HepG2 (cell line): ENCODE measurements around the gene CD34.

Experiments
- CBX2 ChIP-seq, 2 experiments: fragments of 200-600 bp in 1 of 2; sonication (generic); formaldehyde crosslinking in 1 of 2; IDR thresholded peaks; 2 replicates each; pipeline versions ENCODE4 v1.7.0 to v1.8.1; 2018 to 2022; ENCODE audit warnings: low read depth in 2 of 2, low read length in 1 of 2, mild to moderate bottlenecking in 1 of 2, missing genetic modification reagents in 1 of 2
- CTCF ChIP-seq: sonication (generic); formaldehyde crosslinking; IDR thresholded peaks from 2 replicates; pipeline ENCODE4 v1.5.0; 2020; ENCODE audit warnings: mild to moderate bottlenecking, missing genetic modification reagents, moderate library complexity
- ELF4 ChIP-seq: sonication (generic); formaldehyde crosslinking; IDR thresholded peaks from 2 replicates; pipeline ENCODE4 v1.5.0; 2020; ENCODE audit warnings: missing genetic modification reagents, mild to moderate bottlenecking, moderate library complexity, borderline replicate concordance
- FOSL1 ChIP-seq: sonication (generic); formaldehyde crosslinking; IDR thresholded peaks from 2 replicates; pipeline ENCODE4 v1.9.0; 2021; ENCODE audit warnings: missing genetic modification reagents, borderline replicate concordance
- FOXA1 ChIP-seq, 2 experiments: fragments of 450-650 bp in 1 of 2; sonication (generic) in 1 of 2; formaldehyde crosslinking in 1 of 2; IDR thresholded peaks; 2 replicates each; pipeline versions ENCODE4 v1.4.0 to v1.6.1; 2016 to 2020; ENCODE audit warnings: missing genetic modification reagents in 1 of 2
- JDP2 ChIP-seq: sonication (generic); formaldehyde crosslinking; IDR thresholded peaks from 2 replicates; pipeline ENCODE4 v1.8.1; 2022; ENCODE audit warnings: missing genetic modification reagents, borderline replicate concordance
- KDM5B ChIP-seq: sonication (generic); formaldehyde crosslinking; IDR thresholded peaks from 2 replicates; pipeline ENCODE4 v1.4.0; 2020; ENCODE audit warnings: missing genetic modification reagents, mild to moderate bottlenecking, borderline replicate concordance
- NFATC3 ChIP-seq: sonication (generic); formaldehyde crosslinking; IDR thresholded peaks from 2 replicates; pipeline ENCODE4 v1.5.1; 2020; ENCODE audit warnings: mild to moderate bottlenecking, missing genetic modification reagents
- PRPF4 ChIP-seq: fragments of 200-400 bp; formaldehyde crosslinking; IDR thresholded peaks from 2 replicates; pipeline ENCODE4 v1.6.1; 2016; ENCODE audit warnings: low read length, low read depth; ENCODE audit not compliant: poor library complexity, severe bottlenecking
- RFX5 ChIP-seq: IDR thresholded peaks from 2 replicates; pipeline ENCODE4 v1.6.1; 2011; ENCODE audit warnings: low read depth, low read length, improper control_type of control experiment
- SNAI1 ChIP-seq: sonication (generic); formaldehyde crosslinking; IDR thresholded peaks from 2 replicates; pipeline ENCODE4 v1.5.0; 2020; ENCODE audit warnings: mild to moderate bottlenecking, missing genetic modification reagents, borderline replicate concordance
- ZBTB10 ChIP-seq: sonication (generic); formaldehyde crosslinking; IDR thresholded peaks from 2 replicates; pipeline ENCODE4 v1.4.0; 2020; ENCODE audit warnings: missing genetic modification reagents, borderline replicate concordance
- ZFX ChIP-seq: sonication (generic); formaldehyde crosslinking; IDR thresholded peaks from 2 replicates; pipeline ENCODE4 v1.4.0; 2020; ENCODE audit warnings: mild to moderate bottlenecking, low read depth, missing genetic modification reagents, moderate library complexity
- ZNF747 ChIP-seq: sonication (generic); formaldehyde crosslinking; IDR thresholded peaks from 2 replicates; pipeline ENCODE4 v1.8.1; 2023; ENCODE audit warnings: missing genetic modification reagents, mild to moderate bottlenecking, borderline replicate concordance

GRCh38 chr1:207885129-207886032, 25.5 kb downstream of the CD34 start:
- TF ChIP-seq CBX2 (IDR thresholded peaks at IDR 0.05; ENCODE audit: low read depth, low read length), result no peak
- no peak for TF ChIP-seq CBX2 (CRISPR knock-in tag; IDR thresholded peaks at IDR 0.05; ENCODE audit: low read depth)
- no peak for TF ChIP-seq ZBTB10 (CRISPR knock-in tag)
- TF ChIP-seq FOXA1 (IDR thresholded peaks at IDR 0.05), result no peak
- no peak for TF ChIP-seq FOXA1 (CRISPR knock-in tag; IDR thresholded peaks at IDR 0.05)
- TF ChIP-seq NFATC3, result no peak
- no peak for TF ChIP-seq PRPF4
- TF ChIP-seq JDP2 (CRISPR knock-in tag), result no peak
- no peak for TF ChIP-seq ZFX (CRISPR knock-in tag)
- no peak for TF ChIP-seq ELF4
- no peak for TF ChIP-seq ZNF747
- TF ChIP-seq RFX5, result no peak
- TF ChIP-seq CTCF (CRISPR knock-in tag), result peak; percentile 90
- no peak for TF ChIP-seq SNAI1 (CRISPR knock-in tag)
- no peak for TF ChIP-seq KDM5B
- TF ChIP-seq FOSL1 (CRISPR knock-in tag), result no peak
